Measurements from ENCODE around the gene ZRANB1.

DNA sequence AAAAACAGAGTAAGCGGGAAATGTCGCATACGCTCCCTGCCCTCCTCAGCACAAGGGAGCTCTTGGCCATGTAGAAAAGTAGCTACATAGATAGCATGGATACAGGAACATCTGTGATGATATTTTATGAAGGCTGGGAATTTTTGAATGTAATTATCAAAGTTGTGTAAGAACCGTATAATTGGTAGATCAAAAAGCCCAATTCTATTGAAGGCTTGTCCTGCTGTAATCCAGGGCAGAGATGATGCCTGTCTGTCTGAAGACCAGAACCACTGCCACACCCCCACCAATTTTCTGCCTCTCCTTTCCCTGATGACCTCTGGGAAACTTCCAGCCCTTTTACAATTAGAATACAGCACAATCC lies 51.4 kb downstream of the ZRANB1 start:
- TF ChIP-seq, protein P1, sequence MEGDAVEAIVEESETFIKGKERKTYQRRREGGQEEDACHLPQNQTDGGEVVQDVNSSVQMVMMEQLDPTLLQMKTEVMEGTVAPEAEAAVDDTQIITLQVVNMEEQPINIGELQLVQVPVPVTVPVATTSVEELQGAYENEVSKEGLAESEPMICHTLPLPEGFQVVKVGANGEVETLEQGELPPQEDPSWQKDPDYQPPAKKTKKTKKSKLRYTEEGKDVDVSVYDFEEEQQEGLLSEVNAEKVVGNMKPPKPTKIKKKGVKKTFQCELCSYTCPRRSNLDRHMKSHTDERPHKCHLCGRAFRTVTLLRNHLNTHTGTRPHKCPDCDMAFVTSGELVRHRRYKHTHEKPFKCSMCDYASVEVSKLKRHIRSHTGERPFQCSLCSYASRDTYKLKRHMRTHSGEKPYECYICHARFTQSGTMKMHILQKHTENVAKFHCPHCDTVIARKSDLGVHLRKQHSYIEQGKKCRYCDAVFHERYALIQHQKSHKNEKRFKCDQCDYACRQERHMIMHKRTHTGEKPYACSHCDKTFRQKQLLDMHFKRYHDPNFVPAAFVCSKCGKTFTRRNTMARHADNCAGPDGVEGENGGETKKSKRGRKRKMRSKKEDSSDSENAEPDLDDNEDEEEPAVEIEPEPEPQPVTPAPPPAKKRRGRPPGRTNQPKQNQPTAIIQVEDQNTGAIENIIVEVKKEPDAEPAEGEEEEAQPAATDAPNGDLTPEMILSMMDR (IDR thresholded peaks at IDR 0.05; ENCODE audit: insufficient read depth, low read length, poor library complexity, severe bottlenecking) = no peak
- TF ChIP-seq EZH2phosphoT487 (conservative IDR thresholded peaks at IDR 0.05; ENCODE audit: low read length) = no peak

Measured in SU-DHL-6 (cell line).